ENCODE measurements around the gene RNPEP. TPM values are rescaled to one million over a fixed set of nuclear protein-coding genes. Genes with fewer than 3 reads are reported as not detected.

Gene RNPEP
- total and polyA plus RNA-seq, 2 of the 8 experiments (the other 6 are each of a cell fraction or from before 2014, with no cell fraction given): 34.1 to 51.1 TPM

DNA sequence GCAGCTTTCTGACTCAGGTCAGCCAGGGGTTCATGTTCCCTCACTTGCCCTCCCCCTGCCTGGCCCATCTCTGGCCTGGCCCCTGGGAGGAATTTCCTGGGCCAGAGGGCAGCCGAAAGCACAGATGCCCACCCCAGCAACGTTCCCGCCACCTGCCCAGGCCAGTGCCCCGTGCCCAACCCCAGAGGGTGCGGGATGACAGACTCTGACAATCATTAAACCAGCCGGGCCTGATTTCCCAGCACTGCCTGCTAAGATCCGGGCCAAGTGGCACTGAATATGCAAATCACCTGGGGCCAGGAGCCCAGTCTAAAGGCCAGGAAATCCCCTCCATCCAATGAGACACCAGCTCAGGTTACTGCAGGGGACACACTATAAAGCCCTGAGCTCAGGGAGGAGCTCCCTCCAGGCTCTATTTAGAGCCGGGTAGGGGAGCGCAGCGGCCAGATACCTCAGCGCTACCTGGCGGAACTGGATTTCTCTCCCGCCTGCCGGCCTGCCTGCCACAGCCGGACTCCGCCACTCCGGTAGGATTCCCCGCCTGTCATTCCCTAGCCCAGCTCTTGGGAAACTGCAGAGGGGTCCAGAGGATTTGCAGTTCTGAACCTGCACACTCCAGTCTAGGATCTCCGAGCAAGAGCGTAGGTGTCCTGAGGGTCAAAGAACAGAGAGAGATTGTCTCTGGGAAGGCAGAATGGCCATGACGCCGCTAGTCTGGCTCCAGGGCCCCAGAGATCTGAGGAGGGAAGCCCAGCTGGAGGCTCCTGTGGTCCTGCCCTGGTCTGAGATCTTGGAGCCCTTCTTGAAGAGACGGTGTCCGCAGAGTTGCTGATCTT, 27.9 kb downstream of the RNPEP start, which contains the start of gene ELF3 (continued):
- TF ChIP-seq POU5F1 (IDR thresholded peaks at IDR 0.05; ENCODE audit: low read depth, low read length) (no peak), BCL11A (IDR thresholded peaks at IDR 0.05; ENCODE audit: low read depth in 2 of 2, low read length in 2 of 2) (no peak), EP300 (IDR thresholded peaks at IDR 0.05; ENCODE audit: borderline replicate concordance in 1 of 2, low read depth in 2 of 2, low read length in 2 of 2) (peak in 1 of 2 experiments; percentile 90; a peak in 2 of 3 replicates), GABPA (IDR thresholded peaks at IDR 0.05; ENCODE audit: borderline replicate concordance, insufficient read depth, low read length) (peak; percentile 20; the same call in 1 of the 2 replicates), FOSL1 (IDR thresholded peaks at IDR 0.05; ENCODE audit: insufficient read depth, low read depth, low read length) (no peak), TEAD4 (IDR thresholded peaks at IDR 0.05; ENCODE audit: low read depth, low read length) (0 out of 2 replicates have a peak, but pooled peaks have one; percentile 35), PHF8 (conservative IDR thresholded peaks at IDR 0.05; ENCODE audit: low read depth, low read length) (peak; percentile 49; the same call in 1 of the 2 replicates), SP4 (IDR thresholded peaks at IDR 0.05; ENCODE audit: low read length) (peak; percentile 44; the same call in 1 of the 2 replicates)
- TF ChIP-seq, protein P1, sequence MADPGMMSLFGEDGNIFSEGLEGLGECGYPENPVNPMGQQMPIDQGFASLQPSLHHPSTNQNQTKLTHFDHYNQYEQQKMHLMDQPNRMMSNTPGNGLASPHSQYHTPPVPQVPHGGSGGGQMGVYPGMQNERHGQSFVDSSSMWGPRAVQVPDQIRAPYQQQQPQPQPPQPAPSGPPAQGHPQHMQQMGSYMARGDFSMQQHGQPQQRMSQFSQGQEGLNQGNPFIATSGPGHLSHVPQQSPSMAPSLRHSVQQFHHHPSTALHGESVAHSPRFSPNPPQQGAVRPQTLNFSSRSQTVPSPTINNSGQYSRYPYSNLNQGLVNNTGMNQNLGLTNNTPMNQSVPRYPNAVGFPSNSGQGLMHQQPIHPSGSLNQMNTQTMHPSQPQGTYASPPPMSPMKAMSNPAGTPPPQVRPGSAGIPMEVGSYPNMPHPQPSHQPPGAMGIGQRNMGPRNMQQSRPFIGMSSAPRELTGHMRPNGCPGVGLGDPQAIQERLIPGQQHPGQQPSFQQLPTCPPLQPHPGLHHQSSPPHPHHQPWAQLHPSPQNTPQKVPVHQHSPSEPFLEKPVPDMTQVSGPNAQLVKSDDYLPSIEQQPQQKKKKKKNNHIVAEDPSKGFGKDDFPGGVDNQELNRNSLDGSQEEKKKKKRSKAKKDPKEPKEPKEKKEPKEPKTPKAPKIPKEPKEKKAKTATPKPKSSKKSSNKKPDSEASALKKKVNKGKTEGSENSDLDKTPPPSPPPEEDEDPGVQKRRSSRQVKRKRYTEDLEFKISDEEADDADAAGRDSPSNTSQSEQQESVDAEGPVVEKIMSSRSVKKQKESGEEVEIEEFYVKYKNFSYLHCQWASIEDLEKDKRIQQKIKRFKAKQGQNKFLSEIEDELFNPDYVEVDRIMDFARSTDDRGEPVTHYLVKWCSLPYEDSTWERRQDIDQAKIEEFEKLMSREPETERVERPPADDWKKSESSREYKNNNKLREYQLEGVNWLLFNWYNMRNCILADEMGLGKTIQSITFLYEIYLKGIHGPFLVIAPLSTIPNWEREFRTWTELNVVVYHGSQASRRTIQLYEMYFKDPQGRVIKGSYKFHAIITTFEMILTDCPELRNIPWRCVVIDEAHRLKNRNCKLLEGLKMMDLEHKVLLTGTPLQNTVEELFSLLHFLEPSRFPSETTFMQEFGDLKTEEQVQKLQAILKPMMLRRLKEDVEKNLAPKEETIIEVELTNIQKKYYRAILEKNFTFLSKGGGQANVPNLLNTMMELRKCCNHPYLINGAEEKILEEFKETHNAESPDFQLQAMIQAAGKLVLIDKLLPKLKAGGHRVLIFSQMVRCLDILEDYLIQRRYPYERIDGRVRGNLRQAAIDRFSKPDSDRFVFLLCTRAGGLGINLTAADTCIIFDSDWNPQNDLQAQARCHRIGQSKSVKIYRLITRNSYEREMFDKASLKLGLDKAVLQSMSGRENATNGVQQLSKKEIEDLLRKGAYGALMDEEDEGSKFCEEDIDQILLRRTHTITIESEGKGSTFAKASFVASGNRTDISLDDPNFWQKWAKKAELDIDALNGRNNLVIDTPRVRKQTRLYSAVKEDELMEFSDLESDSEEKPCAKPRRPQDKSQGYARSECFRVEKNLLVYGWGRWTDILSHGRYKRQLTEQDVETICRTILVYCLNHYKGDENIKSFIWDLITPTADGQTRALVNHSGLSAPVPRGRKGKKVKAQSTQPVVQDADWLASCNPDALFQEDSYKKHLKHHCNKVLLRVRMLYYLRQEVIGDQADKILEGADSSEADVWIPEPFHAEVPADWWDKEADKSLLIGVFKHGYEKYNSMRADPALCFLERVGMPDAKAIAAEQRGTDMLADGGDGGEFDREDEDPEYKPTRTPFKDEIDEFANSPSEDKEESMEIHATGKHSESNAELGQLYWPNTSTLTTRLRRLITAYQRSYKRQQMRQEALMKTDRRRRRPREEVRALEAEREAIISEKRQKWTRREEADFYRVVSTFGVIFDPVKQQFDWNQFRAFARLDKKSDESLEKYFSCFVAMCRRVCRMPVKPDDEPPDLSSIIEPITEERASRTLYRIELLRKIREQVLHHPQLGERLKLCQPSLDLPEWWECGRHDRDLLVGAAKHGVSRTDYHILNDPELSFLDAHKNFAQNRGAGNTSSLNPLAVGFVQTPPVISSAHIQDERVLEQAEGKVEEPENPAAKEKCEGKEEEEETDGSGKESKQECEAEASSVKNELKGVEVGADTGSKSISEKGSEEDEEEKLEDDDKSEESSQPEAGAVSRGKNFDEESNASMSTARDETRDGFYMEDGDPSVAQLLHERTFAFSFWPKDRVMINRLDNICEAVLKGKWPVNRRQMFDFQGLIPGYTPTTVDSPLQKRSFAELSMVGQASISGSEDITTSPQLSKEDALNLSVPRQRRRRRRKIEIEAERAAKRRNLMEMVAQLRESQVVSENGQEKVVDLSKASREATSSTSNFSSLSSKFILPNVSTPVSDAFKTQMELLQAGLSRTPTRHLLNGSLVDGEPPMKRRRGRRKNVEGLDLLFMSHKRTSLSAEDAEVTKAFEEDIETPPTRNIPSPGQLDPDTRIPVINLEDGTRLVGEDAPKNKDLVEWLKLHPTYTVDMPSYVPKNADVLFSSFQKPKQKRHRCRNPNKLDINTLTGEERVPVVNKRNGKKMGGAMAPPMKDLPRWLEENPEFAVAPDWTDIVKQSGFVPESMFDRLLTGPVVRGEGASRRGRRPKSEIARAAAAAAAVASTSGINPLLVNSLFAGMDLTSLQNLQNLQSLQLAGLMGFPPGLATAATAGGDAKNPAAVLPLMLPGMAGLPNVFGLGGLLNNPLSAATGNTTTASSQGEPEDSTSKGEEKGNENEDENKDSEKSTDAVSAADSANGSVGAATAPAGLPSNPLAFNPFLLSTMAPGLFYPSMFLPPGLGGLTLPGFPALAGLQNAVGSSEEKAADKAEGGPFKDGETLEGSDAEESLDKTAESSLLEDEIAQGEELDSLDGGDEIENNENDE (IDR thresholded peaks at IDR 0.05; ENCODE audit: insufficient replicate concordance, low read length): no peak
